Mammary epithelial cell (primary cell): ENCODE results near the gene KRTAP10-4.

Experiments
- EZH2 ChIP-seq: IDR thresholded peaks from 2 replicates; pipeline ENCODE4 v1.6.1; 2012; ENCODE audit warnings: low read length, inconsistent platforms, borderline replicate concordance
- TF ChIP-seq, protein P1 (sequence below), 2 donors: IDR thresholded peaks in 1 of 2; conservative IDR thresholded peaks in 1 of 2; 2 replicates each; pipeline ENCODE4 v1.5.1; 2011 to 2012; ENCODE audit warnings: inconsistent platforms in 2 of 2, low read length in 2 of 2, mild to moderate bottlenecking in 2 of 2, control low read depth in 1 of 2, low read depth in 1 of 2; ENCODE audit not compliant: insufficient read depth in 1 of 2; ENCODE audit errors: extremely low read depth in 1 of 2

DNA sequence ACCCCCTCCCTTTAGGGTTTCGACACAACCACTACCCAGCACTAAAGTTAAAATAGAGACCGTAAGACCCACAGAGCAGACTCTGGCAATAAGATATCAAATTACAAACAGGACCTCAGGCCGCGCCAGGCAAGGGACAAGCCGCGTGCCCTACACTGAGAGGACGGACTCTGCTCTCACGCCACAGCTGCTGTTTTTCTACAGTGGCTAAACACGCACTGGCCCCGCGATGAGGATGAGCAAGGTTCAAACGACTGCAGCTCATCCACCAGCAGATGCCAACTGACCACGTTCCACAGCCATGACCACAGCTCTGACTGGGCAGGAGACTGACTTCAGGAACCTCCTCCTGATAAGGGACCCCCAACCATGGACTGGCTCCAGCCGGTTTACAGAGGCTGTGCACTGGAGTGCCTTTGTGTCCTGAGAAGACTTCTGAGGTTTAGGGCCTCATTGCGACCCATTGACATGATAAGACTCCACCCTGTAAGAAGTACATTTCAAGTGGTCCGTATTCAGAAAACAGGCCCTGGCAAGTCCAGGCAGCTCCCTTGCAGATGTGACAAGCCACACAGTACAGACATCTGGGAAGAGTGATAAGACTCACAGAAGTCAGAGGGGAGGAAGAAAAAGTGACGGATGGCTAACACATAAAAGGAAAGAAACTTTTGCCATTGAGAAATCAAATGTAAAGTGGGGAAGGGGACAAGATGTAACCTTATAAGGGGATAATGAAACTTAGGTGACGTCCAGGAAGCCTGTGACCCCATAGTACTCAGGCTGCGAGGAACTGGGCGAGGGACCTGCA lies 20.3 kb downstream of the KRTAP10-4 start:
- TF ChIP-seq, protein P1, sequence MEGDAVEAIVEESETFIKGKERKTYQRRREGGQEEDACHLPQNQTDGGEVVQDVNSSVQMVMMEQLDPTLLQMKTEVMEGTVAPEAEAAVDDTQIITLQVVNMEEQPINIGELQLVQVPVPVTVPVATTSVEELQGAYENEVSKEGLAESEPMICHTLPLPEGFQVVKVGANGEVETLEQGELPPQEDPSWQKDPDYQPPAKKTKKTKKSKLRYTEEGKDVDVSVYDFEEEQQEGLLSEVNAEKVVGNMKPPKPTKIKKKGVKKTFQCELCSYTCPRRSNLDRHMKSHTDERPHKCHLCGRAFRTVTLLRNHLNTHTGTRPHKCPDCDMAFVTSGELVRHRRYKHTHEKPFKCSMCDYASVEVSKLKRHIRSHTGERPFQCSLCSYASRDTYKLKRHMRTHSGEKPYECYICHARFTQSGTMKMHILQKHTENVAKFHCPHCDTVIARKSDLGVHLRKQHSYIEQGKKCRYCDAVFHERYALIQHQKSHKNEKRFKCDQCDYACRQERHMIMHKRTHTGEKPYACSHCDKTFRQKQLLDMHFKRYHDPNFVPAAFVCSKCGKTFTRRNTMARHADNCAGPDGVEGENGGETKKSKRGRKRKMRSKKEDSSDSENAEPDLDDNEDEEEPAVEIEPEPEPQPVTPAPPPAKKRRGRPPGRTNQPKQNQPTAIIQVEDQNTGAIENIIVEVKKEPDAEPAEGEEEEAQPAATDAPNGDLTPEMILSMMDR (conservative IDR thresholded peaks at IDR 0.05 in 1 of 2, IDR thresholded peaks at IDR 0.05 in 1 of 2; ENCODE audit: extremely low read depth in 1 of 2, insufficient read depth in 1 of 2, low read depth in 1 of 2, low read length in 2 of 2): no peak
- TF ChIP-seq EZH2: no peak
